IPS-NIHi7 (cell line): ENCODE data around the gene APMAP.

Source experiments
- DNase-seq: peaks from one replicate; pipeline ENCODE4 v3.0.0; 2012; ENCODE audit warnings: mixed read lengths; ENCODE audit errors: extremely low spot score

The APMAP gene

DNA sequence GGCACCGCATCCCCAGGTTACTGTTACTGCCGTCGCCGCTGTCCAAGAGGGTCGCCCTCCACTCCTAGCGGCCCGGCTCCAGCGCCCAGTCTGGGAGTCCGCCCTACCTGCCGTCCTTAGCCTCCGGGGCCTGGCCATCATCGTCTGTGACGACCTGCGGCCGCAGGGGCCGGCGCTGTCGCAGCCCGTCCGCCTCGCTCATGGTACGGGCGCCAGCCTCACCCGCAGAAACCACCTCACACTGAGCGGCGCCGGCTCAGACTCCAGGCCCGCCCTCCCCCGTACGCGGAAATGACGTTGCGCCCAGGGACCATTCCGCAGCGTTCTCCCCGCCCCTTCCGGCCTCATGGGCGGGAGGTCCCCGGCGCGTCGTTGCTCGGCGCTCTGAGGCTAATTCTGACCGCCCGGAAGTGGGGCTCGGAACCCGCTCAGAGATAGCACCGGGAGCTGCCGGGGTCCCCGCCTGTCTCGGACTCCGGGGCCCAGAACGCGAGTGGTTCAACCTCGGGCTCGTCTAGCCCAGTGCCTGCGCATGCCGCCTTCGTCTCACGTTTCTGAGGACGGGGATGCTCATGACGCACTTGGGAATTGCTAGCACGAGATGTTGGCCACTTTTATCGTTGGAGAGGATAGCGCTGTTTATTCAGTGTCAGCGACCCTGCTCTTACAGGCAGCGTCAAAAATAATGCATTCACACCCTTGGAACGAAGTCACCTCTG is at the start of gene APMAP:
APMAP (minus strand) TSS at position 265 of the 719 bp plus-strand sequence; CDS start at position 202, 63 bp downstream.
- peak; percentile 97 for DNase-seq

DNA sequence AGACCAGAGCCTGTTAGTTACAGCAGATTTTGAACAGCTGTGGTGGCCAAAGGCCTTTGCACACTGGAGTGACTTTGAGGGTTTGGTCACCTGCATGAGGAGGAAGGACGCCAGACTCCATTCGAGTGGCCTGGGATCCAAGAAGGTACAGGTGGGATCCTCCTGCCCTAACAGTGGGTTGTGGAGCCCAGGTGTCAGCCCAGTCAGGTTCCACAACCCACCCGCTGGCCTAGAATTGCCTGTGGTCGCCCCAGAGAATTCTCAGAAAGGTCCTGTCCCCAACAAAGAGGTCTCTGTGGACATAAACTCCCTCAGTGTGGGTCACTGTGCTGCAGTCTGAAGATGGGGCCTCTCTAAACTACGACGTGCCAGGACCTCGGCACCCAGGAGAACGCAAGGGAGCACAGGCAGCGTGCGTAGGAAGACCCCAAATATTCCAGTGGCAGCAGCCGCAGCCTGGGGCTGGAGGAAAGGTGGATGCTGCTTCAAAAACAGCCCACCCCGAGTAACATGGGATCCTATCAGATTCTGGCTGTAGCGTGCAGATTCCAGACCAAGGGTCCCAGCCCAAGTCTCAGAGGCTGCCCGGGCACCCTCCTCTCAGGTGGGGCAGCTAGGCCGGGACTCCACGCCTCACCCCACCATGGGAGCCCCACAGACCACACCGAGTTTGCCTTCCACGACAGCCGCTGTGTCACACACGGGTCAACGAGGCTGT is 49.4 kb upstream of the APMAP start:
- no peak for DNase-seq

GRCh38 chr20:25040438-25040831 is 47.9 kb upstream of the APMAP start:
- DNase-seq: no peak

DNA sequence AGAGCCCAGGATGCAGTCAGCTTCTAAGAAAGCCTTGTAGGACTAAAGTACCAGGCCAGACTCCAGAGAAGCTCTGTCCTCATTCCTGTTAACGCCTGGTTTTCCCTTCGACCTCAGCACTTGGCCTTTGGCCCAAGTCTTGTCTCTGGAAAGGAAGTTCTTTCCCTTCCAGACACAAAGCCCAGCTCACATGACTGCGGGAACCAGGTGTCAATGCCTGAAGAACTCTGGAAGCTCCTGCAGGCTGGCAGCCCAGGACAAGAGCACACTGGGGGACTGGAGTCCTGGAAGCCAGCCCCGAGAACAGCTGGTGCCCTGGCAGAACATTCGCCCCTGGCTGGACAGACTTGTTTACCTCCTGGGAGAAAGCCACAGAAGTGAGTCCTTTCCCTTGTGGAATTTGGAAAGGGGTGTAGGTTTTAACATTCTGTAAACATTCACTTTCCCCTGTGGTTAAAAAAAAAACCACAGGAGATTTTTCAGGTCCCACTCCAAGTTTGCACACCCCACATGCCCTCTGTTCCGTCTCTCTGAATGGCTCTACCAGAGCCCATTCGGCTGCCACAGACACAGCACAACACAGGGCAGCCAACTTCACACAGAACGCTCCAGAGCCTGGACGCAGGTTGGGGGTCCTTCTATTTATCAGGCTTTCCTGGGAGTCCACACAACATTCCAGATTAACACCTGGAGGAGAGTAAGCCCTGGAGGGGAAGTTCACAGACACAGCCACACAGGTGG is 47.3 kb upstream of the APMAP start:
- no peak for DNase-seq

DNA sequence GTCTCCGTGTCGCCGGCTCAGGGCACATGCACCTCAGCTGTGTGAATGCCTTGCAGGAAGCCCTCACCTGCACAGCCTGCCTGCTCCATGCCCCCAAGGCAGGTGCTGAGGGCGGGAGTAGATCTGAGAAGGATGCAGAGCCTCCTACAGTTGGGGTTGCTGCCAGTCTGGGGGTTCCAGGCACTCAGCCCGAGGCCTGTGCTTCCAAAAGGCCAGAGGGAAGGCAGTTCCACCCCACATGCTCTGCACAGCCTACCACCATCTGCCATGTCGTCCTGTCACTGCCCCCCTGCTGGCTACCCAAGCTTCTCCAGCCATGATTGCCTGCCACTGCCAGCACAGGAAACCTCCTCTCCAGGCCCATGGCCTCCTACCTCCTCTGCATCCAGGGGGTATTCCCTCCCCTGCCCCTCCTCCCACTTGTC is 46.1 kb upstream of the APMAP start:
- no peak for DNase-seq

DNA sequence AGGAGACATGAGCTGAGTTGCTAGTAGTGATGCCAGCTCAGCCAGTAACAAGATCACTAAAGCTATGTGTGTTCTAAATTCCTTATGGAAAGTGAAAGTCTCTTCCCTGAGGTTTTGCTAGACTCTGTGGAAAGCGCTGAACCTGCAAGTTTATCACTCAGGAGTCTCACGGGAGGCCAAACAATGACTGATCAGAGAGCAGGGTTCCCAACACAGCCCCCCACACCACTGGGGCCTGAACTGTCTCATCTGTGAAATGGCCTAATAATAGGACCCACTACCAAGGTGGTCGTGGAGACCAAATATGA is 45.5 kb upstream of the APMAP start:
- DNase-seq: no peak

GRCh38 chr20:25037288-25038102 is 44.9 kb upstream of the APMAP start:
- DNase-seq: no peak

- no peak for DNase-seq
These were observed 43.9 kb upstream of the APMAP start for GRCh38 chr20:25036331-25036936.

DNA sequence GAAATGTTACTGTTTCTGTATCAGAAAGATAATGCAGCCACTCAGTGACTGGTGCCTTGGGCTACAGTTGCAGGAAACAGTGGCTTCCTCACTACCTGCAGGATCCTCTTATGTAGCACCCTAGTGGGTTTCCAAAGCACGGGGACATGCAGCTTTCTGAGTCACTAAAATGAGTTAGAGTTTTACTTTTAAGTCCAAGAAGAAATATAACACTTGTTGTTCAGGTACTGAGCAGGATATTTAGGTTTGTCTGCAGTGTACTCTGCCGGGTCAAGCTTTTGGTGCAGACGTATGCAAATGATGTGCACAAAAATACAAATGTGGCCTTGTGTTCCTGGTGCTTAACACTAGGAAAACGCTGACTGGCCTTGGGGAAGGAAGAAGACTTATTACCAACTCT is 43.4 kb upstream of the APMAP start:
- no peak for DNase-seq

DNA sequence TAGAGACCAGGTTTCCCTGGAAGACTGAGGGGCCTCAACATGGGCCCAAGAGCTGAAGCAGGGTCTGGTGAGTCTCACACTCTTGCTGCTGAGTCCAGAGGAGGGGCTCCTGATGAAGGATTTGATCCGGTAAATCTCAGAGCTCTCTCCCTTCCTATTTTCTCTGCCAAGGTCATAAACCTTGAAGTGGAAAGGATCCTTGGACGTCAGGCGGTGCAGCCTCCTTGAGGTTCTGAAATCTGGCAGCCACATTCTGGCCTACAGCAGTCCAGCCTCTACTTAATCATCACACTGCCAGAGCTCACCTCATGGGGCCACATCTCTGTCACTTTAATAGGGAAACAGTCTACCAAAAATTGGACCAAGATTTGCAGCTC is 41.4 kb upstream of the APMAP start:
- no peak for DNase-seq

- DNase-seq: no peak
These were observed 40.8 kb upstream of the APMAP start for GRCh38 chr20:25033265-25033923.

- peak; percentile 32 for DNase-seq
These were observed 40.1 kb upstream of the APMAP start for GRCh38 chr20:25032478-25033264.

- DNase-seq: no peak
These were observed 39.5 kb upstream of the APMAP start for GRCh38 chr20:25032065-25032477.

DNA sequence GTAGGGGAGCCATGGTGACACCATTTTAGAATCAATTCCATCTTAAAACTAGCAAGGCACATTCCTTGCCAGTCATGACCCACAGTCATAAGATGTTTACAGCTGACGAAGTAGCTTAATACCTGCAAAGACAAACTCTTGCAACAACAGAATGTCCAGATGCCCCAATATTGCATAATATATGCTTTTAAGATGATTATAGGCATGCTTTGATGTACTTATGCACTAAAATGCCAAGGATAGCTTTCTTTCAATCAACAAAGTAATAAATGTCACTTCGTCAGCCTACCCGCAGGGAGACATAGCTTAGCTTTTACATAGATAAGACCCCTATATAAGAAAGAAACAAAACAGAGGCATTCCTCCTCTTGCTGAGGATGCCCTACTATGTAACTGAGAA is 38.7 kb upstream of the APMAP start:
- no peak for DNase-seq

GRCh38 chr20:25030649-25031207 is 38.2 kb upstream of the APMAP start:
- DNase-seq: no peak

- no peak for DNase-seq
These were observed 37.6 kb upstream of the APMAP start for GRCh38 chr20:25030007-25030648.

DNA sequence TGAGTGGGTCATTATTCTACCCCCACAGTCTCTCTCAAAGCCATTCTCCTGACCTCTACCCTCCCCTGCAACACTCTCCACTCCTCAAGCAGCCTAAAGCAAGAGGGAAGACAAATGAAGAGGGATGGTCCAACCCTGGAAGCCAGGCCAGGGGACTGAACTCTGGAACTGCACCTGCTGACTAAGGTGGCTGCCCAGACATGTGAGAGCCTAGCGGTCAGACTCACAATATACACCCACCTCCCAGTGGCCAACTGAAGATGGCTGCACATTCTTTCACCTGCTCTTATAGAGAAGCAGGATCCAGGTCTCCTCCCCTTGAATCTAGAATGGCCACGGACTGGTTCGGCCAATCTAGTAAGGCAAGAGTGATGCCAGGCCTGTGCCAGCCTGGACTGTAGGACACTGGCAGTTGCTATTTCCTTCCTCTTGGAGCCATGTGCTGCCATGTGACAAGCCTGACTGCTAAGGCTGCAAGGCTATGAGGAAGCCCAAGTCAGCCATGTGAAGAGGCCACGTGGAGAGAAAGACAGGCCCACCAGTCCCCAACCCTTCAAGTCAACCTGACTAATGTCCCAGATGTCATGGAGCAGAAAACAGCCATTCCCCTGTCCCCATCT is 33.5 kb upstream of the APMAP start:
- DNase-seq: no peak

- no peak for DNase-seq
These were observed 32.7 kb upstream of the APMAP start for GRCh38 chr20:25025091-25025861.
